GM04504 (cell line): ENCODE data around the gene ADTRP.

ENCODE experiments used
- DNase-seq: peaks from one replicate; pipeline ENCODE4 v3.0.0-alpha.2; 2012; ENCODE audit warnings: low read depth

The ADTRP gene

GRCh38 chr6:11773013-11773412 is 5.6 kb downstream of the ADTRP start:
- DNase-seq = no peak

GRCh38 chr6:11772109-11772825 is 6.3 kb downstream of the ADTRP start:
- DNase-seq = peak; percentile 81

DNA sequence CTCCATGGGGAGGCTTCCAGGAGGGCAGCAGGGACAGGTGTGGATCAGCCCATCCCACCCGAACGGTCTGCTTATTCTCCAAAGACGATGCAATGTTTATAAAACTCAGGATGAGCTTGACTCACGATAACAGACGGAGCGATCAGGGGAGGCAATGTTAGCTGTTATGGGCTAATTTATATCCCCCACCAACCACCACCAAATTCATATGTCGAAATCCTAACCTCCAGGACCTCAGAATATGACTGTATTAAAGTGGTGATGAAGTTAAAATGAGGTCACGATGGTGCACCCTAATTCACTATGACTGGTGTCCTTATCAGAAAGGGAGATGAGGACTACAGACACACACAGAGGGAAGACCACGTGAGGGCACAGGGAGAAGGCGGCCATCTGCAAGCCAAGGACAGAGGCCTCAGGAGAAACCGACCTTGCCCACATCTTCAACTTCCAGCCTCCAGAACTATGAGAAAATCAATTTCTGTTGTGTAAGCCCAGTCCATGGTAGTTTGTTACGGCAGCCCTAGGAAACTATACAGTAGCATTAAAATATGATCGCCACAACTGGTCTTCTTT is 7.0 kb downstream of the ADTRP start:
- no peak for DNase-seq

GRCh38 chr6:11770546-11771466 is 7.8 kb downstream of the ADTRP start:
- peak; percentile 99 for DNase-seq

DNA sequence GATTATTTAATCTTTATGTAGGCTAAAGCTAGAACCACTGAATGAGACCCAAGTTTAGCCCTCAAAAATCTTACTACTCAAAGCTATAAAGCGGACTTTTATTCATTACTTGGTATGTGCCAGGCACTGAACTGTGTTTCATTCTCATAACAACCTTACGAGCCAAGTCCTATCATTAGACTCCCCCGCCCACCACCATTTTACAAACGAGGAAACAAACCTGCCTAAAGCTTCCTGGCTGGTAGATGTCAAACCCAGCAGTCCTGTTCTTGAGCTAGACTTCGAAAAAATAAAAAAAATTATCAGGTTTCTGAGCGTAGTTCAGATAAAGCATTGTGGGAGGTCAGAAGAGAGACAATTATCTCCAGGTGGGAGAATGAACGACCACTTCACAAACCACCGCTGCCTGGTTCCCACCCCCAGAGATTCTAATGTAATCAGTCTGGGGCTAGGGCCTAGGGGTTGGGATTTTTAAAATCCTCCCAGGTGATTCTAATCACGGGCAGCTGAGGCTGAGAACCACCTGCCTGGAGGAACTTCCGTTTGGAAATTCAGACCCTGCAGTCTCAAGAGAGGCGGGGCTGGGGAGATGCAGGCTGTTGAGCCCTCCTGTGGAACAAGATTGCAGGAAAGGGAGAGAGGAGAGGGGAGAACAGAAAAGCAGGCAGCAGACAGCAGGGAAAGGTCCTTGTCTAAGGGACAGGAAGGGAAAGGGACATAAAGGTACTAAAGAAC is 8.6 kb downstream of the ADTRP start:
- no peak for DNase-seq

- DNase-seq = no peak
These were observed 9.4 kb downstream of the ADTRP start for GRCh38 chr6:11769244-11769643.

DNA sequence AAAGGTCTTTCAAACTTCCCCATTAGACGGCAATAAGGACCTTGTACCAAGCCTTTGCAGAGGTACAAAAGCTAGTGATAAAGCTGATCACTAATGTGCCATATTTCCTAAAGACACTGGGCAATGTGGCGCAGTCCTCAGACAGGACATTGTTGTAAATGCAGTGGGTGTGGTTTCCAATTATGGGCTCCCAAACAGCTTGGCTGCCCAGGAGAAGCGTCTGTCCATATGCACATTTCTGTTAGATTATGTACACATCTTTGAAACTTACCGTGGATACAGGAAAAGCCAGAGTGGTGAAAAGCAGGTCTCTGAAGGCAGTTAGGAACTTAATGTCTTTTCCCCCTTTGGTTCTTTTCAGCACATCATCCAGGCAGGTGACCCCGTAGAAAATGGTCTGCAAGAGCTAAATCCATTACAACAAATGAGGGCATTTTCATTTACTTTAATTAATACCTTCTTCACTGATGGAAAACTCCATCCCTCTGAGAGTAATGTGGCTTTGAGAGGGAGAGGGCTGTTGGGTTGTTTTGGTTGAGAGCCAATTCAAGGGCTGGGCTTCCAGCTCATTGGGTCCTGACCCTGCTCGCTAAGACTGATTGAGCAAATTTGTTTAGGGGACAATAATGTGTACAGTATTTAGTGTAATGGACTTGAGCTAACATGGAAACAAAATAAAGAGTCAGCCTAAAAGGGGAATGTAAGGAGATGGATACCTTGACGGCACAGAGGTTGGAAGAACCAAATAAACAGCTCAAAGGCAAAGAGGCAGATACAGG is 10.4 kb downstream of the ADTRP start:
- DNase-seq = no peak

- no peak for DNase-seq
These were observed 11.1 kb downstream of the ADTRP start for GRCh38 chr6:11767458-11767857.

DNA sequence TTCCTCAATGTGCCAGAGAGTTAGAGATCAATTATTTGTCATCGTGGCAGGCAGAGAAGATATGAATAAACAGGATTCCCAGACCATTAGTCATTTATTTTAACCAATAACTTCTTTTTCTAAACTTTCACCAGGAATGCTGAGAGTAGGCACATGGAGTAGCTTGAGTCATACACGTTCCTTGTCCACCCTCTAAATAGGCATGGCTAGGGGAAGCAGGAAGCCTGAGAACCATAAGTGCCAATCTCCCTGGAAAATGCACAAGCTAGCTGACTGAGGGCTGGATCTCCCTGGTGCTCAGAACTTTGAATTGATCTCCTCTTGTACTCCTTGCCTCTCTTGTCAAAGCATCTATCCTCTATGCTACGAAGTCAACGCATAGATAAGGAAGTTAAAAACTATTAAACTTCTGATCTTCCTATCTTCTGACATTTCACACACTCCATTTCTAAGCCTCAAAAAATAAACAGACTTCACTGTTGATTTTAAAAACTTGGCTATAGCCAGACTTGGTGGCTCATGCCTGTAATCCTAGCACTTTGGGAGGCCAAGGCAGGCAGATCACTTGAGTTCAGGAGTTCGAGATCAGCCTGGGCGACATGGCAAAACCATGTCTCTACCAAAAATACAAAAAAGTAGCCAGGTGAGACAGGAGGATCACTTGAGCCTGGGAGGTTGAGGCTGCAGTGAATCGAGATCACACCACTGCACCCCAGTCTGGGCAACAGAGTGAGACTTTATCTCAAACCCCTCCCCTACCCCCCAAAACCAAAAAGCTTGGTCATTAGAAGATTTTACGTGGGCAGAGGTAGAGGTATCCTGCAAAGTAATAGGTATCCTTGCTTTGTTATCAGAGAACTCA is 11.8 kb downstream of the ADTRP start:
- DNase-seq = peak; percentile 89

GRCh38 chr6:11766043-11766442 is 12.6 kb downstream of the ADTRP start:
- DNase-seq = no peak

DNA sequence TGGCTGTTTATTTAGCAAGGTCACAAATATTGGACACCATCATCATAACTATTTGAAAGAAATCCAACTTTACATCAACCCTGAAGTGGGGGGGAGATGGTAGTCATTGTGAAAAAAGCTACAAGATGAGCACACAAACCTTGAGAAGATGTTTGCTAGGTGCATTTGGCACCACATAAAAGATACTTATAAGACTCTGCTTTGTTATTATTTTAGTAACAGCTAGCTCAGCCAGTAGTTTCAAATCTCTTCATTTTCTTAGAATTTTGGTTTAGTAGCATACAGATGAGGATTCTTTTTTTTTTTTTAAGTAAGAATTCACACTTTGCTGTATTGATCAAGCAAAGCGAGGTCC is 14.4 kb downstream of the ADTRP start:
- DNase-seq = no peak

GRCh38 chr6:11763460-11764249 is 14.9 kb downstream of the ADTRP start:
- DNase-seq = no peak

DNA sequence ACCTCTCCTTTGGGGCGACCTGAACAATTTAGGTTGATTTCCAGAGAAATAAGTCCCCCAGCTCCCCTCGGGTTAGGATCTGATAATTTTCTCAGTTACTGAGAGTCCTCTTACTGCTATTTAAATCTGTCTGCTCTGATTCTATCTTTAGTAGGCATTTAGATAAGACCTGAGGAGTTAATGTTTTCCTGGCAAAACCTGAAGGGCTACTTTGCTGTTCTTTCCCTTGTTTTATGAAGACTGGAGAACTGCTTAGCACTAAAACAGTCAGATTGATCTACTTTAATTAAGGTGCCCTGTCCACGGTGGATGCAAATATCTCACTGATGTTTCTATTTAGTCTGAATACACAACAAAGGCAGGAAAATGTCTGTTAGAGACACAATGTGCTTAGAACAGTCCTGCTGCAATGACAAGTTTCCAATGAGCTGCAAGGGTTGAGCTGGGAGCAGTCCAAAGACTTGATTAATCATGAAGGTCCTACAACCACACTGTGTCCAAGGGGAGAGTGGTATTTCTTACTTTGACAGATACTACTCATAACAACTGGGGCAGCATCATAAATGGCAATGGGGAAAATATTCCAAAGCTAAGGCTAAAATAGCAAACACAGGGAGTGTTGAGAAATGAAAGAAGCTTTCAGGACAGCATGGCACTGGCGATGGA is 15.7 kb downstream of the ADTRP start:
- no peak for DNase-seq

- no peak for DNase-seq
These were observed 16.6 kb downstream of the ADTRP start for GRCh38 chr6:11761744-11762620.

DNA sequence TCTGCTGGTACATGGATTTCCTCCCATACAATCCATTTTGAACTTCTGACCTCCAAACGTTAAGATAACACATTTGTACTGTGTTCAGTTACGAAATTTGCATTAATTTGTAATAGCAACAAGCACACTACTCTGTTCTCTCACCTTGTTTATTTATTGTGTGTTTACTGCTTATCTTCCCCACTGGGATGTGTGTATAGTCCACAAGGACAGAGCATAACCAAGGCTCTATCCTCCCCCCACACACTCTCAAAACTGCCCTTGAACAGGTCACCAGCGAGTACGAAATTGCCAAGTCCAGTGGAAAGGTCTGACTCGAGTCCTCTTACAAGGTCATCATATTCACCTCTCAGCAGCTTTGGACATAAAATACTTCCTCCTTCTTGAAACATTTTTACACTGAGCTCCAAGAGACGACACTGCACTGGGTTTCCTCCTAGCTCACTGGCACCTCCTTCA is 18.6 kb downstream of the ADTRP start:
- no peak for DNase-seq

DNA sequence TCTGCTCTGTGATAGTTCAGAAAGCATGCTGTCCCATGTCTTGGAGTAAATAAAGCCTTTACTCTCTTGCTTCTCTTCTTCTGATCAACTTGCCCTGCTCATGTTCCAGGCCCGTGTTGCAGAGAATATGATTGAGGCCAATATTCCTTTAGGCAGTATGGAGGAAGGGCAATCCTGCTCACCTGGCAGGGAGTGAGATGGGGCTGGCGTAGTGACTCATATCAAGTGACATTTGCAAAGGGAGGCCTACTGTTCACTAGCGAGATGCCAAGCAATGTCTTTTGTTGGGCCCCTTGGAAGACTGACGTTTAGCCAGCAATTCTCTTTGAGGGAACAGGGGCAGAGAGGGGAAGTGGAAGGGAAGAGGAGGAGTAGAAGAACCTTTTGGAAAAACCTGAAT is 19.7 kb downstream of the ADTRP start:
- no peak for DNase-seq

GRCh38 chr6:11756726-11757125 is 21.9 kb downstream of the ADTRP start:
- DNase-seq = no peak

GRCh38 chr6:11756292-11756691 is 22.3 kb downstream of the ADTRP start:
- DNase-seq = no peak
